HG03378 (cell line): ENCODE data around the gene PRDM16.

Experiments
- ATAC-seq: cut with Tn5 transposase; IDR thresholded peaks from one replicate; pipeline ENCODE4 v1.9.1; 2021; ENCODE audit warnings: mild to moderate bottlenecking, moderate library complexity; ENCODE audit not compliant: unreplicated experiment

Gene PRDM16

DNA sequence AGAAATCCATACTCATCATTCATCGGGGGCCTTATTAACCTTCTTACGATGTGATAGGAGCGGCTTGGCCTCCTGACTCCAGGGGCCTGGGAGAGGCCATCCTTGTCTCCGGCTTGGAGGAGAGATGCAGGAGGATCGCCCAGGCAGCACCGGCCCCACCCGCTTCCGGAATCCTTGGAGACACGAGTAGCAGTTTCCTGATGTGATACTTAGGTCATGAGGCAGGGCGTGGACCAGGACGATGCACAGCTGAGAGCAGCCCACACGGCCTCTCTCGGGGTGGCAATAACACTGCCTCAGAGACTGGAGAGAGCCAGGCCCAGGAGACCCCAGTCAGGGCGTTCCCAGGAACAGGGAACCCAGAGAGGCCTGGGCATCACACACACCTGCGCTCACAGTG, 221.9 kb downstream of the PRDM16 start:
- ATAC-seq, result no peak

DNA sequence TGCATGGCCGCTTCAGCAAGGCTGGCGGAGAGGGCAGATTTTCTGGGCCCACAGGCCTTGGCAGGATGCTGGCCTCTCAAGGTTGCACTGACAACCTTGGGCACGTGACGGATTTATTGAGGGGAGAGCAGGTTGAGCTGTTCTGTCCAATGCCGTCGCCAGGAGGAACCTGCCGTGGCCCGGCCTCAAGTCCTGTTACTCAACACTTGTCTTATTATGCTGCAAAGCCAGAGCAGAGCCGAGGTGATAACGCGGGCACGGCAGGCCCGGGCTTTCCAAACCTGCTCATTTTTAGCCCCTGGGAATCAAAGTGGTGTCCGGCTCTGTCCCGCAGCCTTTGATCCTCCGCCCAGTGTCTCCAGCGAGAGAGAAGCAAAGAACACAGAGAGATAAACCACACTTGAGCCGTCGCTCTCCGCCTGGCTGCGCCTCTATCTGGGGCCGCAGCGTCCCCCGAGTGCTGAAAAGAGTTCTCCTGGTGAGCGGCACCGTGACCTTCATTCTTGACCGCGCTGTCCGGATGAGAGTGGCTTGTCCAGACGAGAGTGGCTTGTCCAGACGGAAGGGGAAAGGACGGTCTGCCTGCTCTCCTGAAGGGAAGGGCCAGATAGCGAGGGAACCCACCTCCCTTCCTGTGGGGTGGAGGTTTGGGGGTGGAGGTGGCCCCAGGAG, 223.2 kb downstream of the PRDM16 start:
- no peak for ATAC-seq

DNA sequence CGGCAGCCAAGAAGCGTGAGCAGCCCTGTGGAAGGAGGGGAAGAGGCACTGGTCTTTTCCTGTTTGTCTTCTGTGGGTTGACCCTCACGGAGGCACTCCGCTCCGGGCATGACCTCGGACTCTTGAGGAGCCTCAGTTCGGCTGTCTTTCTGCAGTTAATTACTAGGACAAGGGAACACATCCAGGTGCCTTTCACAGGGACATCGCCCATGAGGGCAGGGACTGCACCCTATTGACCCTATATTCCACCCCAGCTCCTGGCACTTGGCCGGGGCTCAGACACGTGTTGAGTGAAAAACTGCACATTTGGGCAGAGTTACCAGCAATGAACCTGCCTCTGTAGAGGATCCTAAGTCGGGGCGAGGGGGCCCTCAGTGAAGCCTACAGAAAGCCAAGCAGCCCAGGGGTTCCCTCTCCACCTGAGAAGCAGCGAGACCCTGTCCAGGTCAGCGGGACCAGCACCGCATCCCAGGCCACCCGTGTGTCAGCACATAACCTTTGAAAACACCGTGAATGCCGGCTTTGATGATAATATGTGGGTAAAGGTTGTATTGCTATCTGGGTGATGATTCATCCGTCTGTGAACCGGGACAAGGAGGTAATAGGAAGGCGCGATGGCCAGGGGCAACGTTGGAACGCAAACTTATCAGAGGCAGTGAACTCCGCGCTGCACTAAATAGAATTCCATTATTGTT, 224.0 kb downstream of the PRDM16 start:
- ATAC-seq, result no peak

DNA sequence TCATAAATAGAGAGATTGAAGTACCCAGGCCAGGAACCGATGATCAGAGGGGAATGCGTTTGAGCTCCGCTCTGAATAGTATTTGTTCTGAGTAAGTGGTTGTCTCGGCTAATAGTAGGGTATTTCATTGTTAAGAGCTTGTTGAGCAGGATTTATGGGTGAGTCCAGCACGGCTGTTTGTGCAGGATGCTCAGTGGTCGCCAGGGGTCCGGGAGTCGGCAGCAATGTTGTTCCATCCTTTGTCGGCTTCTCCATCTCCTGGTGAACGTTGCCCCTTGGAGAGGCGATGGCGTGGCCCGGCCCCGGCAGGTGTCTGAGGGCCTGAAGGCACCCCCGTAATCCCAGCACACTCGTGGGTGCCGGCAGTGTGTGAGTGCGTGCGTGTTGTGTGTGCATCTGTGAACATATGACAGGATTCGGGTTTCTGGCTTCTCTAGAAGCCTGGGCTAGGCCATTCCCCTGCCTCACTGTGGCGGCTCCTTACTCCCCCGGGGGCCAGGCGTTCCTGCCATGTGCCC, 224.6 kb downstream of the PRDM16 start:
- ATAC-seq, result no peak

GRCh38 chr1:3294450-3294849, 225.4 kb downstream of the PRDM16 start:
- ATAC-seq, result no peak

DNA sequence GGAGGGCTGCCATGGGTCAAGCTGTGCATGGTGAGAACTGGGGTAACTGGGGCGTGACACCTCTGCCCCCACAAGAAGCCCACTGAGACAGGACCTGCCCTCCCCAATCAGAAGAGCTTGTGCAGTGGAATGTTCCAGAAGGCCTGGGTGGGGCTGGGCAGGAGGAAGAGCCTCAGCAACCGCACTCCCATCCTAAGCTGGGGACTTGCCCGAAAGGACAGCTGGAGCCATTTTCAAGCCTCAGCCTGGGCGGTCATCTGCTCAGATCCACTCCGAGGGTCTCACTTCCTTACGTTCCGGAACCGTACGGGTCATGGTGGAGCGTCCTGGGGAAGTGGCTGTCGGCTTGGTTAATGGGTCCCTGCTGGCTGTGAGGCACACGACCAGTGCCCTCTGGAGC, 226.8 kb downstream of the PRDM16 start:
- no peak for ATAC-seq

DNA sequence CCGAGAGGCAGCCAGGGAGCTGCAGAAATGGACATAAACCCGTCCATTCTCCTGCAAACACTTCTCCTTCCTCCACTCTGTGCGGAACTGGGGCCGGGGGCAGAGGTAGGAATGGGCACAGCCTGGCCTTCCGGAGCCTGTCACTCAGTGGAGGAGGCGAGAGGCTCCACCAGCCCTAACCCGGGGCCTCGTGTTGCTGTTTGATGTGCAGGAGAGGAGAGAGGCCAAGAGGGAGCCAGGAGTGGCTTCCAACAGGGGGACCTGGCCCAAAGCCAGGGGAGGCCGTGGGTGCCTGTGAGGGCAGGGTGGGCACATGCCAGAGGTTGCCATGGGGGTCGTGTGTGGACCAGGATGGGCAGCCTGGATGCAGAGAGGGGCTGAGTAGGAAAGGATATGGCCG, 227.3 kb downstream of the PRDM16 start:
- no peak for ATAC-seq

- ATAC-seq, result no peak
Observed at GRCh38 chr1:3296826-3297225, 227.8 kb downstream of the PRDM16 start.

DNA sequence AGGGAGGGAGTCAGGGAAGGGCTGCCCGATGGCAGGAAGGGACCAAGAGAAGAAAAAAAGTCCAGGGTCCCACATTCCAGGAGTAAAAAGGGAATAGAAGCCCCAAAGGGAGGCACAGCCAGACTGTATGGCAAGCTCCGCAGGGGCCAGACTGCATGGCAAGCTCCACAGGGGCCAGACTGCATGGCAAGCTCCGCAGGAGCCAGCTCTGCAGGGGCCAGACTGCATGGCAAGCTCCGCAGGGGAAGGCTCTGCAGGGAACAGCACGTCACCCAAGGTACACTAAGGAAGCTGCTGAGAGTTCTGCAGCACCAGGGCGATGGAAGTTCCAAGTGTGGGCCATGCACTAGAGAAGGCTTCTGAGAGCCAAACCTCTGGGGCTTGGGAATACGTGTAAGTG, 228.8 kb downstream of the PRDM16 start:
- ATAC-seq, result no peak

DNA sequence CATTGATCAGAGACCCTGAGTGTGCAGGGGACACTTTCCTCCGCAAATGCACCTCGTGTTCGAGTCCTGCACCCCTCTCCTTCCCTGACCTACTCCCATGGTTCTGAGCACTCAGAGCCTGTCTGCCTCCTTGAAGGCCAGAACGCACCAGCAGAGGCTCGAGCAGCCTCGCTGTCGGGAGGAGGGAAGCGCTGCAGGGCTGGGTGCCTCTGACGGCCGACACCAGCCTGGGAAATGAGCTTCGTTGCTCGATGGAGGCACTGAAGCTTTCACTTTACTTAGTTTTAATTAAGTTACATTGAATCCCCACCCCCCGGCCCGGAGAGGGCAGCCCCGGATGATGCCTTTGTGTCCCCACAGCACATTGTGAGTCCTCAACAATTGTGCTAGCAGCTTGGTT, 229.2 kb downstream of the PRDM16 start:
- ATAC-seq, result no peak

DNA sequence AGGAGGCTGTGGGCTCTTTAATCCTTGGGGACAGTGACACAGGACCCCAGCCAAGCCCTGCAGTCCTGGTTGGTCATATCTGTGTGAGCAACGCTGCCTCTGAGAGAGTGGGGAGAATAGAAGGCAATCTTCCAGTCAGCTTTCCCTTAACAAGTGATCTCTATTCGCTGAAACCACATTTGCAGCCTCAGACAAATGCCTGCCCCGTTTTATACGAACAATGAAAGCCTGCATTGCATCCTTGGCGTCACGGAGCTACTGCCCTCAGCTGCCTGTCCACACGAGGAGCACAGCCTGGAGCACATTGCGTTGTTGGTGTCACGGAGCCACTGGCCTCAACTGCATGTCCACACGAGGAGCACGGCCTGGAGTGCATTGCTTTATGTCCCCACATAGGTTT, 235.2 kb downstream of the PRDM16 start:
- no peak for ATAC-seq

GRCh38 chr1:3304692-3305091, 235.7 kb downstream of the PRDM16 start:
- ATAC-seq, result no peak

- ATAC-seq, result no peak
Observed at GRCh38 chr1:3305156-3305555, 236.2 kb downstream of the PRDM16 start.

- ATAC-seq, result no peak
Observed at GRCh38 chr1:3306583-3307291, 237.7 kb downstream of the PRDM16 start.

GRCh38 chr1:3307359-3307758, 238.4 kb downstream of the PRDM16 start:
- ATAC-seq, result no peak

- no peak for ATAC-seq
Observed at GRCh38 chr1:3308053-3308452, 239.1 kb downstream of the PRDM16 start.

DNA sequence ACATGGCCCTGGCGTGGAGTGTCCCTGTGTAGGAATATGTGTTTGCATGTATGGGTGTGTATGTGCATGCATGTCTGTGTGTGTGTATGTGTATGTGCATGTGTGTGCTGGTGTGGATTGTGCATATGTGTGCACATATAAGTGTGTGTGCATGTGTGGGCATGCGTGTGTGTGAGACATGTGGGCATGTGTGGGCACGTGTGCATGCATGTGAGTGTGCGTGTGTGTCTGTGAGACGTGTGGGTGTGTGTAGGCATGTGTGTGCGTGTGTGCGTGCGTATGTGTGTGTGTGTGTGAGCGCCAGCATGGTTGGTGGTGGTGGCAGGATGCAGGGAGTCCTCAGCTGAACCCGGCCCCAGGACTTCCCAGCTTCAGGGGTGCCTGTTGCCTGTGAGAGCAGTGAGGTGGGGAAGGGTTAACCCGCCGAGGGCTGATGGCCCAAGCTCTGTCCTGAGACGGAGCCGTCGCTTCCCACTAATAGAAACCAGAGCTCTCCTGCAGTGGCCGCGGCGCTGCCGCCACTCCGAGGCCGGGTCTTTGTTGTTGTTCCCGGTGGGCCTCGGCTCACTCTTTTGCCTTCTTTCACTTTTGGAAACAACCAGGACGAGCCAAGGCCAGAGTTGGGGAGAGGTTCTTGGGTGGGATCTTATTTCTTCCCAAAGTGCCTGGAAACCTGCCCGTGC, 241.9 kb downstream of the PRDM16 start:
- ATAC-seq, result no peak

DNA sequence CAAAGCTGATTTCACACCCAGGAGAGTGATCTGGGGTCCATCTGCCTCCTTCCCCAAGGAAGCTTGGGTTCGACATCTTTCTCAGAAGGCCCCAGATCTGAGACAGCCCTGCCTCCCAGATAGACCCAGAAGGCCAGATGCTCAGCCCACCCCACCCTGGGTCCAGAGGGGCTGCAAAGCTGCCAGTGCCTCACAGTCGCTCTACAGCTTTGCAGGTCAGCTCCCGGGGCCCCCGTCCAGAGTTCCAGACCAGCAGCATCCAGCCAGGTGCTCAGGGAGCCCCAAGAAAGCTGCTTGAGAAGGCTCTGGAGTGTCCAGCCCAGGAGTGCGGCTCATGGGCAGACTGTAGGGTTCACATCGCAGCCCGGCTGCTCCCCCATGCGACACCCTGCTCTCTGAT, 242.7 kb downstream of the PRDM16 start:
- no peak for ATAC-seq

DNA sequence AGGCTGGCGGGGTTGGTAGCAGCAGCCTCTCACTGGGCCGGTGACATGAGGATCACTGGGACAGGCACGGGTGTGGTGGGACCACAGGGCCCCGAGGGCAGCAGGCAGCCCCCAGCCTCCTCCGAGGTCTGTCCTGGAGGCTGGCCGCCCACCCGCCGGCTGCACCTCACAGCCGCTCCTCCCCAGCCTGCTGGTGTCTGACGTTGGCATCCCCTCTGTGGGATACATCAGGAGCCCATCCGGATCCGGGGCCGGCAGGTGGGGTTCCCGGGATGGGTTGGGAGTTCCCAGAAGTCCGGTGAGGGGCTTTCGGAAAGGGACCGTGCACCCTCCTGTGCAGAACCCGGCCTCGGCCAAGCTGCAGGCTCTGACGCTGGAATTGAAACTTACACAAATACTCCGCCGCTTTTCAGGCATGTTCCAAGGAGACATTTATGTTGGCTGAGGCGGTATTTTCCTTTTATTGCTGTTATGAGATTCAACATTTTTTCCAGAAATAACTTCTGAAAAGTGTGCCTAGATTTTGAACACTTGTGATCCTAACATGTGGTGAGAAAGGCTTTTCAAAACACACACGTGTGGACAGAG, 243.4 kb downstream of the PRDM16 start:
- ATAC-seq, result no peak

DNA sequence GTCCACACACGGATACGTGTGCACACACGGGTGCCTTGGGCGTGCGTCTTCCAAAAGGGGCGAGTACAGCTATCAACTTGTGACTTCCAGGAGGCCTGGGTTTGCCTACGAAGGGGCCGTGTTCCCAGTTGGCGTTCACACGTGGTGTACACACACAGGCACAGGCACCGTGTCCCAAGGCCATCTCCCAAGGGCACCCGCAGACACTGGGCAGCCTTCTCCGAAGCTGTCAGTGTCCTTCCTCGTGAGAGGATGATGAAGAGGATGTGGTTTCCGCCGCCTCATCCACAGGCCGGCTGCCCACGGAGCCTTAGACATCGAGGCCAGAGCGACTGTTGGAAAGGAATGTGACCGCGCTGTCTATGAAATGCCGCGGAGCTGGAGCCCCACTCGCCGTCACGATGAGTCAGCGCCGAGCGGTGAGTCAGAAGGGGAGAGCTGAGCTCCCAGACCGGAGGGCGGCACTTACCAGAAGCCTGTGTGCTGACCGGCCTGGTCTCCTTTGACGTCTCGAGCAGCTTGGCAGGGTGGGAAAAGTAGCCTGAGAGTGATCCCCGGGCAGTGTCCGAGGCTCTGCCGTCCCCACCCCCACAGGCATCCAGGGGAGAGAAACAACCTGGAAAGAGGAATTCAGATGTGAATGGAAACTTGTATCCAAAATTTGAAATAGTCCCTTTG, 244.0 kb downstream of the PRDM16 start:
- no peak for ATAC-seq

DNA sequence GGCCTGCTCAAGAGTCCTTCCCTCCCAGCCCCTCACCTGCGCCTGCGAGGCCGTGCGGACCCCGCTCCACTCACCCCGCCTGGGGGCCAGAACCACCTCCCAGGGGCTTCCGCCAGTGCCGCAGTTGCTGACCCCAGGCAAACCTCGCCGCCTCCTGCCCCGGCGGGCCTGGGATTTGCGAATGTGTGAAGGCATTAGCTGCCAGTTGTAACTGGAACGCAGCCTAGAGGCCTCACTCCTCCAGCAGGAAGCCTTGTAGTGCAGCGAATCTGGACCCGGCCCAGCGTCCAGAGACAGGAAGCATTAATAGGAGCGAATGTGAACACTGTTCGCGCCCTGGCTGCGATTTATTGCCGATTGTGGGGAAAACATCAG, 244.6 kb downstream of the PRDM16 start:
- no peak for ATAC-seq
